HG02885 (cell line): ENCODE data around the gene B4GALT4.

ENCODE experiments used
- ATAC-seq: cut with Tn5 transposase; IDR thresholded peaks from one replicate; pipeline ENCODE4 v1.9.1; 2021; ENCODE audit warnings: mild to moderate bottlenecking; ENCODE audit not compliant: unreplicated experiment, poor library complexity

The B4GALT4 gene

DNA sequence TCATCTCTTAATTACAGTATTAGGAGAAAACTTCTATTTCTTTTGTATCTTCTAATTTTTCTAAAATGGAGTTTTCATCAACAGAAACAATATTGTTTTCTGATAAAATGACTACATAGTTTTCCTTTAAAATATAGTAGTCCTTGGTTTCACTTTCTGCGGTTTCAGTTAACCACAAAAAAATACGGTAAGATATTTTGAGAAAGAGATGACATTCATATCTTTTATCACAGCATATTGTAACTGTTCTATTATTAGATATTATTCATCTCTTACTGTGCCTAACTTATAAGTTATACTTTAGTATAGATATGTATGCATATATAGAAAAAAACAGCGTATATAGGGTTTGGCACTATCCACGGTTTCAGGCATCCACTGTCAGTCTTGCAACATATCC is 2.3 kb downstream of the B4GALT4 start:
- ATAC-seq: no peak

DNA sequence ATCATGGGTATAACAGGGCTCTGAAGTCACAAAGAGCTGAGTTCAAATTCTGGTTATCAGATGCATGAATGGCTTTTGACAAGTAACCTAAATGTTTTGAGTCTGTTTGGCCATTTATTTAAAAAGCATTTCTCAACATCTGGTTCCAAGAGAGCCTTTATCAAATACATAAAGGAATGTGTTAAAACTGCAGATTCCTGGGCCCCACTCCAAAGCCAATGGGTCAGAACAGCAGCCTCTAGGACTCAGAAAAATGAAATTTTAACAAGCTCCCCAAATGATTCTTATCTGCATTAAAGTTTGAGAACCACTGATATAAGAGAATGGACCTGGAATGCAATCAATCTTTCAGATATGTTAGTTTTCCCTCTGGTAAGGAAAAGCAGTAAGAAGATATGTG is 3.4 kb downstream of the B4GALT4 start:
- no peak for ATAC-seq

DNA sequence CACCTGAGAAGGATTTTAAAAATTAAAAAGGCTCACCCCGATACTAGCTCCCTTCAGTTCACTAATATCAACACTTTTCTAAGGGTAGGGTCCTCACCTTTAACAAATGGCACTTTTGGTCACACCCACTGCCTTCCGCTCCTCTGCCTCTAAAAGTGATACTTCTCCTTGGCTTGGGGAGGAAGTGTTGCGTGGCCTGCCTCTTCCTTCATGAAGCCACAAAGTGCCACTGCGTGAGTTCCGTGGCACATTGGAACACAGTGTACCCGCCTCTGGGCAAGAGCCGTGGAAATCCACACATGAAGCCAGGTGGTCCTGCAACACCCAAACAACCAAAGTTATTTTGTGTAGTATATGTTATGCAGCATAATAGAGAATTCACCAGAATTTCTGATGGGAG is 3.9 kb downstream of the B4GALT4 start:
- no peak for ATAC-seq

DNA sequence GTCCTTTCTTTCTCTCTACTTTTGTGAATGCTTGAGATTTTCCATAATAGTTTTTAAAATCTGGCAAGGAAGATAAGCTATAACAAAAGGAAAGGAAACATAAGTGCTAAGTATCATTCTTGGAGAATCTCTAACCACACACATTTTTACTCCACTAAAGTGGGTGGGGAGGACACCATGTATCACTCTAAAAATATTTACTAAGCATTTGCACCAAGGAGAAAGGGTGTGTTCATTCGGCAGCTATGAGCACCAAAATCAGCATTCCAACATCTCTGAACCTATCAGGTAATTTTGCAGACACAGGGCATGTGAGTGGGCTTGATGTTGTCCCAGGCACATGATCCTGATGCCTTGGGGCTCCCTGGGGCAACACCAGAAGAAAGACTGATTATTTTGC is 5.5 kb downstream of the B4GALT4 start:
- ATAC-seq: no peak

DNA sequence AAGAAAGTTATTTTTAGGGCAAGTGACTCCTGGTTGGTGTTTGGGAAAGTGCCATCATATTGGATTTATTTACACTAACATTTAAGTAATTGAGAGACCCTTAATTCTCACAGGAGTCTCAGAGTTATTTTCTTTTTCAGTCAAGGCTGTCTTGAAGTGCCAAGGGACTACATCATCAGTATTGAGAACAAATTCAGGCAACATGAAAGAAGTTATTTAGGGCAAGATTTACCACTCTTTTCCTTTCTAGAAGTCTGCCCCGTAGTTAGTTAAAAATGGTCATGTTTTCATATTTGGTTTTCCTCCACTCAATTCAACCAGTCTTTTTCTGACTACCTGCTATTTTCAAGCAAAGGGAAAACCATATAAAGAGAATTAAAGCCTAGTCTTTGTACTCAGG is 6.1 kb downstream of the B4GALT4 start:
- ATAC-seq: no peak

DNA sequence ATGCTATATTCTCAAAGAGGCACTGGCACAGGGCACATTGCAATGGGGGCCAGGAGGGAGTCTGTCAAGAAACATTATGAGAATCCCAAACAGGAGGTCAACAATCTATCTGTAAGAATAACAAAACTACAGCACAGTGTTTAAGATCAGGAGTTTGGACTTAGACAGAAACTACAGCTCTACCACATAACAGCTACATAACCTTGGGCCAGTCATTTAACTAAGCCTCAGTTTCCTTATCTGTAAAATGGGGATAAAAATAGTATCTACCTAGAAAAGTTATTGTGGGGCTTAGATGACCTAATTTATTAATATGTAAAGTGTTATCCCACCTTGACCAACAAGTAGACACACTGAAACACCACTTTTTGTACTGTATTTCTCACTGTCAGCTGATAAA is 9.9 kb downstream of the B4GALT4 start:
- no peak for ATAC-seq

DNA sequence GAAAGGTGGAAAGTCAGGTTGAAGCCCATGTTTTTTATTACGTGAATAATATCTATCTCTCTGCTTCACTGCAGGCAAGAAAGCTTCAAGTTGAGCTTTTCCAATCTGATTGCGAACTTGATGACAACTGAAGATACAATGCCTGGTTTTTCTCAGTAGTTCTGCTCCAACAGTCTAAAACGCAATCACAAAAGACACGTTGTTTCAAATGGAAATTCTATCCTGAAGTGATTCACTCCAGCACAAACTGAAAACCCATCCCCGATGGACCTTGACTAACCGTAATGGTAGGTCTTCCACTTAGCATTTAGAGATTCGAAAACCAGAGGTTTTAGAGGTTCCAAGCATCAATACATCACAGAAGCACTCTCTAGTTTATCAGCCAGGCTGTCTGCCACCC is 10.6 kb downstream of the B4GALT4 start:
- ATAC-seq: no peak

DNA sequence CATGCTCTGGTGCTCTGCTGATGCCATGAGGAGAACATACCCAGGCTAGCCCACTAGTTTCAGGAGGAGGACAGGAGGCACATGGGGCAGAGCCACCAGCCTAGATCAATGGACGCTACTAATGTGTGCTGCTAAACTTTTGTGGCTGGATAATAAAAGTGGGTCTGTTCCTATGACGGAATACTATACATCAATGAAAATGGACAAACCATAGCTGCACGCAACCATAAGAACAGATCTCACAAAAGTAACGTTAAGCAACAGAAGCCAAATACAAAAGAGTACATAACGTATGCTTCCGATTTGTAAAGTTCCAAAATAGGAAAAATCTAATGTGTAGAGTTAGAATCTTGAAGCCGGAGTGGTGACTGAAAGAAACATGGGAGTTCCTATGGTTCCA is 11.5 kb downstream of the B4GALT4 start:
- ATAC-seq: no peak

DNA sequence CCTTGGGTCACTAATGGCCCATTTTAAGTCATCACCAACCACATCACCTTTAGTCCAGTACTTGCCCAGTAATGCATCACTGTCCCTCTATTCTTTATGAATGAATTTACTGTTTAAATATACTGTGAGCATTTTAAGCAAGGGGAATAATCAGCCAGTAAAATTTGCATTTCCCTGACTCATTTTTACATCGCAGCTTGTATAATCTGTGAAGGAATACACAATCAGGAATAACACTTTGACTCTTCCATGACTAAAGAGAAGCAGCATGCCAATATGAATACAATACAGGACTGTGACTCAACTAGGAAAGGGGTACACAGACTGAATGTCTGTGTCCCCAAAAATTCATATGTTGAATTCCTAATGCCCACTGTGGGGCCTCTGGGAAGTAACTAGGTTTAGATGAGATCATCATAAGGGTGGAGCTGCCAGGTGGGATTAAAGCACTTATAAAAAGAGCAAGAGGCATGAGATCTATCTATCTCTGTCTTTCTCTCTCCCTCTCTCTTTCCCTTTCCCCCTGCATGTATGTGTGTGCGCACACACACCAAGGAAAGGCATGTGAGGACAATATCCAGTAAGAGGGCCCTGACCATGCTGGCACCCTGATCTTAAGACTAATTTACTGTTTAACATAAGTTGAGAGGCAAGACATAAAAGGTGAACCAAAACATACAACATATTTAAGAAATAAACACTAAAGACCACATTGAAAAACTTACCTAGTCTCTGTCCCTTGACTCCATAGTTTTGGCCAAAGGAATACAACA is 12.1 kb downstream of the B4GALT4 start:
- ATAC-seq: no peak

DNA sequence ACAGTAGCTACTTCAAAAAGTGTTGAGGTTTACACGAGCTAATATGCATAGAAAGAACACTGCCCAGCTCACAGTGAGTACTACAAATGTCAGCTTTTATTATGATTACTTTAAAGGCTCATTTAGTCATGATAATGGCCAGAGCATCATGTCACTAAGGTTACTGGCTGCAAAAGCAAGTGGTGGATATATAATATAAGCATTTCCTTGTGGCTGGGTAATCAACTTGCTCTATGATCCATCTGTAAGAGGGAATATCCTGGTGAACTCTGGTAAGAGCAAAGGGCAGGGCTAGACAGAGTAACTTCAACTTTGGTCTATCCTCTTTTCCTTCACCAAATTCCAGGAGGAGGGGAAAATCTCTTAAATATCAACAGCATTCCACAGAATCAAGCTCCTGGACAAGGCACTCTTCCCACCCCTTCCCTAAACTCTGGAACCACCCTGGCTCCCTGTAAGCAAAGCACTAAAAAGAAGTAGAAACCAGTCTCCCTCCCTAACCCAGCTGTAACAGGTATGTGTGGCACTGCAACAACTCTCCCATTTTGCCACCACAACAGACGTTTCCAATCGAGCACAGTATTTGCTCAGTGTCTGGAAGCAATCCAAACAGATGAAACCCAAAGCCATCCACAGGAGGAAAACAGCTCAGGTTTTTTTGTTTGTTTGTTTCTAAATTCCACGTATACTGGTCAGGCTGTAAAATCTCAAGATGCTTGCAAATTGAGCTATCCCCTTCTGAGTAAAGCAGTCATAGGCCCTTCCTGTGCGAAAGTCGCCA is 13.4 kb downstream of the B4GALT4 start:
- no peak for ATAC-seq

DNA sequence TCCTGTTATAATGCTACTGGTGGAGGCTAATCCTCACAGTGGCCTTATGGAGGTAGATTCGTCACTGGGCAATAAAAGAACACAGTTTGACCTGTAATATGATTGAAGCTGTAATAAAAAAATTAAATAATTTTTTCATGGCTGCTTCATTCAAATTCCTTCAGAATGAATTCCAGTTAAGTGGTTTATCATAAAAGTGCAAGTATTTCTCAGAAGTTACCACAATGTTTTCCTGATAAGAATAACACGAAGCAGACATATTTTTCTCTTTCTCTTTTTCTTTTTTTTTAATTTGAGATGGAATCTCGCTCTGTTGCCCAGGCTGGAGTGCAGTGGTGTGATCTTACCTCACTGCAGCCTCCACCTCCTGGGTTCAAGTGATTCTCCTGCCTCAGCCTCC is 15.6 kb downstream of the B4GALT4 start:
- no peak for ATAC-seq

DNA sequence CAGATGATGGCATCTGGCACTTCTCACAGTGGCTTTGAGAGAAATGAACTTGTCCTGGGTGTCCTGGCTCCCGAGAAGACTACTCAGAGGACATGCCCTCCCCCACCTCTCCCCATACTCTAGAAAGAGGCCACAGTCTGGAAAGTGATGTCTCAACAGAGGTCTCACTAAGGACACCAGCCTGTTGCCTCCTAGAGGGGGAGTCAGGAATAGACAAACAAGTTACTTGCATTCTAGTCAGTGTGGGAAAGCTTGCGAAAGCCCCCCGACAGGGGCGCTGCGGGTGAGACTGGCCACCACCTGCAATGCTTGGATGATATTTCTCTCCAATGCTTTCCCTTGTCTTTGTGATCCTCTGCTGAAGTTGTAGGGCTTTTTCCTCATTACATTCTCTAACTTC is 17.2 kb downstream of the B4GALT4 start:
- no peak for ATAC-seq

DNA sequence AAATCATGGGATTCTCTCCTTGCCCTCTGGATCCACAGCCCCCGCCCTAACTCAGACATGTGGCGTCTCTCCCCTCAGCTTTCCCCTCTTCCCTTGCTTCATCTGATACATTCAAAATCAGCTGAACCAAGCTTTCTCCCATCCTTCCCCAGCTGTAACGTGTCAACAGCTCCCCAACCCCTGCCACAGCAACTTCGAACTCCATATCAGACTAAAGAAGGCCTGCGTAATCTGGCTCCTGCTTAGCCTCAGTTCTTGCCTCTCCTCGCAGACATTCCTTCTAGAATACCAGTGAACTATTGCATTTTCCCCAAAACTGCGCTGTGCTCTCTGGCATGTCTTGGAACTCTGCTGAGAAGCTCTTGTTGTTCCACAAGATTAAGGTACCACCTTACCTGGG is 18.3 kb downstream of the B4GALT4 start:
- no peak for ATAC-seq

DNA sequence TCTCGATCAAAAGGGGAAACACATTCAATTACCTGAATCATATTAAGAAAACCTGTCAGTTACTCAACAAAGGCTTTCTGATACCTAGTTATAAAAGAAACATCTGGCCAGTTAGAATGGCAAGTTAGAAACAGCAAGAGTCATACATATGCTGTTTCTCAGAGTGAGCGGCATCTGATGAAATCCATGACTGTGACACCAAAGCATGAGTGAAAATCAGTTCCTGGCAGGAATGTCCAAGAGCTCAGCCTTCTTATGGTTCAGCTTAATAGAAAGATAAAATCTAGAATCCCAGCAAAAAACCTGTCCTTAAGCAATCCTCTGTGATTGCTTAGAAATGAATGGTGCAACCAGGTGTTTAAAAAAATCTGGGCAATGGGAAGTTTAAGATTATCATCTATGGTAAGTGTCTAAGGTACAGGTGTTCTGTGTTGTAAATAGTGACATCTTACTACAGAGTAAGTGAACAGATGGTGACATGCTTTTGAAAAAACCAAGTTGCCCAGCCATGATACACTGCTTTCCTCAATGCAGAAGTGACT is 18.8 kb downstream of the B4GALT4 start:
- no peak for ATAC-seq

DNA sequence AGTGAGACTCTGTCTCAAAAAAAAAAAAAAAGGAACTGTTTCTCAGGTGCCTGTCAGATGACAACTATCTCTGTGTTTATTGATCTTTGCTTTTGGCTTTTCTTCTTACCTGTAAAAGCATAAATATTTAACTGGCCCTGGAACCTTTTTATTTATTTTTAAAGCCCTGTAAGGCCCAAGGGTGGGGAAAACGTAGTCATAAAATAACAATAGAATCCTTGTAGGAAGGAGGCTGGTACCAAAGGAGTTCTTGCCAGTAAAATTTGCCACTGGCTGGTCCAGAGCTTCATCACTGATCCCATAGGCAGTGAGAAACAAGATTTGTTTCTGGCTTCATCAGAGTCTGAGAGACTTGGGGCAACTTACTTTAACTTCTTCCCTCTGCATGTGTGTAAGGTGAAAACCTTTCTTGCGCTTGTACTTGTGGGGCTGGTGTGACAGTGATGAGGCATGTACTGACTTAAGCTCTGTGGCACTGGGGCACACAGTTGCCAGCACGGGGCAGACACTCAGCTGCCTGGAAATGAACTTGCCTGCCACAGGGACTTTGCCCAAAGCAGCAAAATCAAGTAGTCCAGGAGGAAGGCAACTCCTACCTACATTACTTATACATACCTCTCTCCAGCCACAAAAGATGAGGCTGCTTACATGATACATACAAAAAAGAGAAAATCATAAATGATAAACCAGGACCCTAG is 19.6 kb downstream of the B4GALT4 start:
- ATAC-seq: no peak

DNA sequence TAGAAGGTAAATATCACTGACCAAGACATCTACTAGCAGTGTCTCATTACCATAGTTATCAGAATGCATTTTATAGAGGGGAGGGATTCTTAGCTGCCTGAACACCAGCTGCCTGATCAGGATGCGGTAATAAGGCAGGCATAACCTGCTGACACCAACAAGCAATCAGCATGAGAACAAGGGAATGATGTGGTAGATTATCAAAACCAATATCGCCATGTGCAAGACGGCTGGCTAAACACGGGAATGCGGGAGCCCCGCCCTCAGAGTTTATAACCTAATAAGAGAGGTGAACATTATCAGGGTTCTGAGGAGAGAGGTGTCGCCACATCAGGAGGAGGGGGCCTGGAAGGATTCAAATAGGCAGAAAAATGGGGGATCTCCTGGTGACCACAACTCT is 20.5 kb downstream of the B4GALT4 start:
- no peak for ATAC-seq

DNA sequence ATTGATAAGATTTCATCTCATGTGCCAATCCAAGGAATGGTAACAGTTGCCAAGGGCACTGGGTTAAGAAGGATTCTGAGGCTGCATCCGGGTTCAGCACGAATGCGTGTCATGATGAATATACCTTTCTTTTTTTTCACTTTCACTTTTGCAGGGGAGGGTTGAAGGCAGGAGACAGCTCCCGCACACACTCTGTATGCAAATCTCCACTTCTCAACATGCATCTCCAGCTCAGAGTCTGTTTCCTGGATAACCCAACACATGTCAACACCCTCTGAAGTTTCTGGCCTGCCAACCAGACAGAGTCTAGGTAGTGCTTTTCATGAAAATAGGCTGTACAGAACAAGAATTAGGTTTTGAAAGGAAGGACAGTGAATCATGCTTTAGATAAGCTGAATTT is 21.6 kb downstream of the B4GALT4 start:
- peak; percentile 98 for ATAC-seq

DNA sequence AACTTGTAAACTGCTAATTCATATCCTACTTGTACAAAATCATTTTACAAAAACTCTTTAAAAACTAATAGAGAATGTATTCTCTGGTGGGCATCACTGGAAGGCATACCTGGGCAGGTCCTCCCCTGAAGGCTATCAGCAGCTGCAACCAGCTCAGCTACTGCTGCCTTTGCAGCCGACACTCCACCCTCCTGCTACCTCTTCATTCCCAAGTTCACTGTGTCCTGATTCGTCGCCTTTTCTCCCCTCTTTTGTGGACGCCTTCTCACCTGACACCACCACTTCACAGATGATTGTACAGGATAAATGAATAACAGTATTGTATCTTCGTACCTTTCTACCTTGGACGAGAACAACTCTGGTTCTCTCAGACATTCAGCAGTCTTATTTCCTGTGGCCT is 28.9 kb downstream of the B4GALT4 start:
- no peak for ATAC-seq

DNA sequence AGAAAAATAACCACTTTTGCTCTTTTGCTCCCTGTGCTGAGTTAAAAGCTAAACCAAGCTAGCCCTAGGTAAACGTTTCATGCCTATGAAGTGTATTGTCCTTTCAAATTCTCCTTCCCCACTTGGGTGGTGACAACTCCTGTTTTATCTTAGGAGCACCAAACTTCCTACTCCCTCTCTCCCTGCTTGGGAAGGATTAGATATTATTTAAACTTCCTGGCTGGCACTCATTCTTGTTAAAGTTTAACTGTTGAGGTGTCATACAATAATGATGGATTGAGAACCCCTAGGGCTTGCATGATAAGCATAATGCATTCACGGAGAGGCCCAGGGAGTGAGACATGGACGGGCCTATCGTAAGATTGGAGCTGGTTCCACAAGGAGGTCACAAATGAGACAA is 29.5 kb downstream of the B4GALT4 start:
- no peak for ATAC-seq

DNA sequence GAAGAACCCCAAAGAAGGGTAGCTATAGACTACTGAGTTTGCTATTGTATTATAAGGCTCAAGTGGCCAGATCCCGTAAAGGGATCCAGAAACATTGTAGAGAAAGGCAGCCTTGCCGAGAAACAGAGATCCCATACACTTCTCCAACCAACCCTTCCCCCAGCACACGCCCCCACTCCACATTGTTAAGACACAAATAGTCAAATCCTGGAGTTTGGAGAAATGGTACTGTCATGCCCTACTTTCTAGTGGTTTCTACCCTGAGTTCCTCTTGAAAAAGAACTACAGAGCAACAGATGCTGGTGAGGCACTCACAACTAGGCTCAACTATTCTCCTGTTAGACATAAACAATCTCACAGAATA is 33.2 kb downstream of the B4GALT4 start:
- ATAC-seq: no peak
